ENCODE results near the gene SLC22A1.

SLC22A1 gene

GRCh38 chr6:160142115-160142715 is 20.6 kb downstream of the SLC22A1 start:
- H3K9me3 ChIP-seq (ENCODE audit: control insufficient read depth, insufficient read depth, low read depth, low read length): no peaks in the 10 kb centered on the region
- TF ChIP-seq ZNF707 (tag by site-specific recombination; IDR thresholded peaks at IDR 0.05) (no peak), ZNF140 (tag by site-specific recombination; IDR thresholded peaks at IDR 0.05) (no peak), ZFP3 (tag by site-specific recombination; IDR thresholded peaks at IDR 0.05; ENCODE audit: low read depth) (no peak), ZNF292 (tag by site-specific recombination; IDR thresholded peaks at IDR 0.05; ENCODE audit: borderline replicate concordance, low read depth) (no peak), INSM2 (tag by site-specific recombination; IDR thresholded peaks at IDR 0.05) (no peak)
- H3K27ac ChIP-seq (ENCODE audit: extremely low read depth, low read depth, low read length): no peak overlapping the region
- POLR2A ChIA-PET: no interaction called here
- H3K4me3 ChIP-seq (ENCODE audit: low read depth, low read length): no peak overlapping the region
- no peaks in the 10 kb centered on the region for H3K4me1 ChIP-seq (ENCODE audit: control insufficient read depth, insufficient read depth, low read length)
- CTCF ChIA-PET: interaction anchor here (0.6 to 2.0 kb wide), 3 partner anchors 68 to 313 kb away, joined by 3 to 15 read pairs (median 3); no protein-coding TSS in a partner anchor
- no peaks in the 10 kb centered on the region for H3K36me3 ChIP-seq (ENCODE audit: control insufficient read depth in 2 of 2, insufficient read depth in 1 of 2, low read length in 2 of 2)

GRCh38 chr6:160146454-160147145 is 25.0 kb downstream of the SLC22A1 start:
- Histone ChIP-seq H3K9me3 (ENCODE audit: control insufficient read depth, insufficient read depth, low read depth, low read length) (no peaks in the 10 kb centered on the region), H3K27ac (ENCODE audit: extremely low read depth, low read depth, low read length) (no peak overlapping the region), H3K4me1 (ENCODE audit: control insufficient read depth, insufficient read depth, low read length) (no peaks in the 10 kb centered on the region), H3K4me3 (ENCODE audit: low read depth, low read length) (no peak overlapping the region), H3K36me3 (ENCODE audit: control insufficient read depth in 2 of 2, insufficient read depth in 1 of 2, low read length in 2 of 2) (no peaks in the 10 kb centered on the region)
- POLR2A ChIA-PET: no interaction called here
- CTCF ChIA-PET: interaction anchor here (0.6 to 1.5 kb wide), 5 partner anchors 8 to 1272 kb away, joined by 3 to 13 read pairs (median 3); no protein-coding TSS in a partner anchor
- TF ChIP-seq ZNF600 (tag by site-specific recombination; IDR thresholded peaks at IDR 0.05) (no peak), ZNF549 (tag by site-specific recombination; IDR thresholded peaks at IDR 0.05) (no peak), ZBTB11 (tag by site-specific recombination; conservative IDR thresholded peaks at IDR 0.05; ENCODE audit: low read depth) (no peak), ZFHX2 (tag by site-specific recombination; conservative IDR thresholded peaks at IDR 0.05) (no peak), ZNF843 (tag by site-specific recombination; IDR thresholded peaks at IDR 0.05) (no peak), KLF16 (tag by site-specific recombination; IDR thresholded peaks at IDR 0.05) (no peak), MEIS1 (CRISPR knock-in tag; IDR thresholded peaks at IDR 0.05; ENCODE audit: borderline replicate concordance) (no peak), ZNF175 (tag by site-specific recombination; IDR thresholded peaks at IDR 0.05) (no peak)

- no peak overlapping the region for H3K27ac ChIP-seq (ENCODE audit: extremely low read depth, low read depth, low read length)
- H3K9me3 ChIP-seq (ENCODE audit: control insufficient read depth, insufficient read depth, low read depth, low read length): no peaks in the 10 kb centered on the region
- CTCF ChIA-PET: interaction anchor here (0.6 to 1.5 kb wide), 2 partner anchors 8 to 302 kb away, joined by 3 to 13 read pairs; no protein-coding TSS in a partner anchor
- POLR2A ChIA-PET: no interaction called here
- H3K4me3 ChIP-seq (ENCODE audit: low read depth, low read length): no peak overlapping the region
- no peaks in the 10 kb centered on the region for H3K36me3 ChIP-seq (ENCODE audit: control insufficient read depth in 2 of 2, insufficient read depth in 1 of 2, low read length in 2 of 2)
- no peaks in the 10 kb centered on the region for H3K4me1 ChIP-seq (ENCODE audit: control insufficient read depth, insufficient read depth, low read length)
- TF ChIP-seq ZNF391 (tag by site-specific recombination; IDR thresholded peaks at IDR 0.05; ENCODE audit: borderline replicate concordance, low read depth): no peak
- no peak for TF ChIP-seq ZSCAN5A (tag by site-specific recombination; IDR thresholded peaks at IDR 0.05)
- TF ChIP-seq PBX3 (CRISPR knock-in tag; IDR thresholded peaks at IDR 0.05): no peak
- no peak for TF ChIP-seq ZNF155 (tag by site-specific recombination; IDR thresholded peaks at IDR 0.05)
- no peak for TF ChIP-seq ZSCAN23 (tag by site-specific recombination; IDR thresholded peaks at IDR 0.05)
- no peak for TF ChIP-seq OSR2 (tag by site-specific recombination; IDR thresholded peaks at IDR 0.05)
- TF ChIP-seq ZNF549 (tag by site-specific recombination; IDR thresholded peaks at IDR 0.05): no peak
- TF ChIP-seq ZNF433 (tag by site-specific recombination; IDR thresholded peaks at IDR 0.05; ENCODE audit: low read depth): no peak
- no peak for TF ChIP-seq ZNF223 (tag by site-specific recombination; IDR thresholded peaks at IDR 0.05)
These were observed 25.5 kb downstream of the SLC22A1 start for GRCh38 chr6:160147146-160147536.
